ENCODE data around the gene OR1J2. TPM values are rescaled to one million over a fixed set of nuclear protein-coding genes. Genes with fewer than 3 reads are reported as not detected.

Gene OR1J2
- total and polyA plus RNA-seq, 9 of the 15 experiments (the other 6 are each of a cell fraction or from before 2014, with no cell fraction given), result not detected

DNA sequence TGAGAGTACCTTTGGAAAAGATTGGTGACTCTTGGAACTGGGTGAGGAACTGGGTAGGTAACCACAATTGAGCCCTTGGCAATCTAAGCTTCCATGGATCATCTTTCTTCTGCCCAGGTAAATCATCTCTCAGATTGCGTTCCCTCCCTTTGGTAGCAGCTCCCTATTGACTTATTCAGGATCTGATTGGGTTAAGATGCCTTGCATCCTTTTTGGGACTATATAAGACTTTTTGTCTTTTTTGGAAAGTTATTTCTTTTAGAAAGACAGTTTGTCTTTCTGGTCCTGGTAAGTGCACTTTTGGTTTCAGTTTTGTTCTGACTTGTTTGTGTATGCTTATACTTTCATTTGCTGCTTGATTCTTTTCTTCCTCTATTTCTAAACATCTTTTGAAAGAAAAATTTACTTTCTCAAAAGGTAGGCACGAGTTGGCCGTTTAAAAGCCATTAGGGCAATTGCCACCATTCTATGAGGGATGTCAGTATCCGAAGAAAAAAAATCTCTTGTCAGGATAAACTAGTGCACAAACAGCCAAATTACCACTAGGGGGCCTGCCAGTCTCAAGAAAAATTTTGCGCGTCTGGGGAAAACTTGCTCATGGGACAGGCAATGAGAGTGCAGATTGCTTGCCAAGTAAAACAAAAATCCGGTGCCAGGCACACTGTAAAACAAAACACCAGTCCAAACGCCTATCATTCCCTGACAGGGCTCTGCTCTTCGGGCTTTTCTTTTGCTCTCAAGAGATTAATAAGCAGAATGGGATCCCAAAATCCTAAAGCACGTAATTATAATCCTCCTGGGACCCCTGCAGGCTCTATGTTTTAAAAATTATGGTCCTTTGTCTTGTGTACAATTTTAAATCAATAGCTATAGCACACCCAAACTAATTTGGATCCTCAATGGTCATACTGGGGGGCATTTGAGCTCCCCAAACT lies 45.7 kb upstream of the OR1J2 start:
- Histone ChIP-seq H3K9ac (ENCODE audit: insufficient read depth in 1 of 2, low read depth in 2 of 2, low read length in 2 of 2) (peak overlapping the region in 1 of 2 experiments; percentile 18; a peak in 1 of 4 replicates), H4K20me1 (replicated peaks; ENCODE audit: control insufficient read depth, insufficient read depth, low read length) (no peaks in the 10 kb centered on the region), H3K27ac (ENCODE audit: extremely low read depth, low read depth, low read length) (no peak overlapping the region), H3K27me3 (ENCODE audit: control insufficient read depth in 2 of 2, insufficient read depth in 2 of 2, low read length in 2 of 2) (no peaks in the 10 kb centered on the region; a peak in 1 of 5 replicates), H3K79me2 (ENCODE audit: control insufficient read depth, insufficient read depth, low read length) (no peaks in the 10 kb centered on the region), H2AFZ (ENCODE audit: low read depth, low read length) (peak overlapping the region; percentile 91), H3K4me1 (replicated peaks in 1 of 2; ENCODE audit: control insufficient read depth in 2 of 2, insufficient read depth in 2 of 2, low read length in 2 of 2) (peaks cover 0 to 3% of the 10 kb centered on the region in 2 experiments; a peak in 1 of 5 replicates), H3K36me3 (ENCODE audit: control insufficient read depth, insufficient read depth, low read length) (no peaks in the 10 kb centered on the region), H3K9me1 (ENCODE audit: control insufficient read depth, insufficient read depth, low read length) (no peaks in the 10 kb centered on the region), H3K4me3 (peak overlapping the region; percentile 28), H3K4me2 (ENCODE audit: insufficient read depth, low read length) (peak overlapping the region; percentile 75), H3K9me3 (replicated peaks; ENCODE audit: control insufficient read depth, insufficient read depth, low read depth, low read length) (no peaks in the 10 kb centered on the region)
- CTCF ChIA-PET (ENCODE audit: low intra/inter-chr PET ratio), result interaction anchor here (0.6 to 1.8 kb wide), 6 partner anchors 345 to 921 kb away, joined by 3 to 9 read pairs (median 3); no protein-coding TSS in a partner anchor
- no TSS peak for BruUV-seq (replicated peaks)
- intact Hi-C loops (cut with micrococcal nuclease) (loop anchor here (1.0 to 10.0 kb wide), 5 partner anchors 142 to 886 kb away; no protein-coding TSS in a partner anchor), in situ Hi-C loops (cut with MboI) (loop anchor here (5.0 to 10.0 kb wide), 3 partner anchors 347 to 890 kb away; partner anchors contain the start of gene CRB2)
- ATAC-seq (peak; percentile 92), FAIRE-seq (peak; percentile 91), DNase-seq (ENCODE audit: extremely low read depth in 1 of 4, low spot score in 3 of 4) (peak; percentile 51 to 82 (median 64))
- WGBS (ENCODE audit: insufficient coverage, low coverage, missing lambda C conversion rate), result 11% methylated on average over 10 of the region's 10 CpGs
- POLR2A ChIA-PET, result interaction anchor here (1.8 kb wide), 1 partner anchor 10 kb away, joined by 7 read pairs; no protein-coding TSS in a partner anchor
- TF ChIP-seq RAD21 (CRISPR knock-in tag; conservative IDR thresholded peaks at IDR 0.05 in 1 of 2, IDR thresholded peaks at IDR 0.05 in 1 of 2) (peak; percentile 87 to 88), JUND (IDR thresholded peaks at IDR 0.05; ENCODE audit: borderline replicate concordance, low read depth, low read length) (0 out of 2 replicates have a peak, but pooled peaks have one; percentile 34), JUND (tag; IDR thresholded peaks at IDR 0.05; ENCODE audit: borderline replicate concordance, low read depth, low read length) (no peak), XRCC5 (IDR thresholded peaks at IDR 0.05; ENCODE audit: low read depth, low read length) (0 out of 2 replicates have a peak, but pooled peaks have one; percentile 35), REST (IDR thresholded peaks at IDR 0.05; ENCODE audit: borderline replicate concordance) (peak; percentile 75; the same call in 1 of the 2 replicates), REST (CRISPR knock-in tag; IDR thresholded peaks at IDR 0.05; ENCODE audit: low read depth) (no peak), HCFC1 (IDR thresholded peaks at IDR 0.05; ENCODE audit: low read depth, low read length) (0 out of 2 replicates have a peak, but pooled peaks have one; percentile 16), PHF21A (IDR thresholded peaks at IDR 0.05; ENCODE audit: borderline replicate concordance, low read depth) (peak; percentile 69; the same call in 1 of the 2 replicates), ZNF384 (IDR thresholded peaks at IDR 0.05; ENCODE audit: low read depth, low read length) (peak; percentile 79), NFE2 (IDR thresholded peaks at IDR 0.05; ENCODE audit: low read depth) (peak; percentile 54; the same call in 1 of the 2 replicates), FOXK2 (conservative IDR thresholded peaks at IDR 0.05 in 1 of 2, IDR thresholded peaks at IDR 0.05 in 1 of 2; ENCODE audit: low read depth in 2 of 2) (no peak), SMC3 (conservative IDR thresholded peaks at IDR 0.05; ENCODE audit: insufficient read depth, low read depth, low read length) (peak; percentile 76)

Measured in K562 (cell line).